ENCODE measurements around the gene JUP.
"Not testable (repeated sequence)": the region's sequence is repeated elsewhere in the genome, so short reads cannot be mapped to it uniquely, and the experiment has no call there.

The JUP gene

GRCh38 chr17:41786227-41787020 is at the start of gene JUP:
Gene JUP, minus strand, starts transcription at chr17:41786711. Its CDS starts 14,857 bp downstream, at chr17:41771854.
- H3K27me3 ChIP-seq: no peaks in the 10 kb centered on the region
- H3K36me3 ChIP-seq: peaks cover 0 to 7% (median 0%) of the 10 kb centered on the region in 11 experiments; a peak in 2 of 22 replicates
- H3K4me3 ChIP-seq: peak within 1 kb of the TSS; percentile 70 to 92 (median 82)
- peak within 1 kb of the TSS; percentile 84 to 94 (median 89) for H3K9ac ChIP-seq
- peaks cover 72 to 85% (median 81%) of the 10 kb centered on the region in 10 experiments for H3K4me1 ChIP-seq
- peaks cover 15 to 36% (median 27%) of the 10 kb centered on the region in 11 experiments for H4K20me1 ChIP-seq
- no peaks in the 10 kb centered on the region for H3K9me3 ChIP-seq (replicated peaks in 1 of 11)
- H3K4me2 ChIP-seq: peak within 1 kb of the TSS; percentile 86 to 99 (median 94)
- TF ChIP-seq Cebpa-rat (IDR thresholded peaks at IDR 0.05): no peak
- peak within 1 kb of the TSS; percentile 55 to 97 (median 91) for H3K27ac ChIP-seq

GRCh38 chr17:41835800-41836549 is 49.5 kb upstream of the JUP start, which contains the start of gene NT5C3B:
Gene NT5C3B, minus strand, starts transcription at chr17:41836232. Its CDS starts 39 bp downstream, at chr17:41836193.
- Histone ChIP-seq H3K36me3 (peaks cover 27 to 39% (median 32%) of the 10 kb centered on the region in 11 experiments), H3K4me3 (peak within 1 kb of the TSS; percentile 87 to 100 (median 94)), H3K4me2 (peak within 1 kb of the TSS; percentile 82 to 96 (median 90)), H3K4me1 (peaks cover 18 to 25% (median 19%) of the 10 kb centered on the region in 10 experiments), H3K27ac (peak within 1 kb of the TSS; percentile 78 to 88 (median 84)), H3K27me3 (no peaks in the 10 kb centered on the region), H3K9ac (peak within 1 kb of the TSS; percentile 87 to 92 (median 91)), H4K20me1 (peaks cover 0 to 10% (median 0%) of the 10 kb centered on the region in 11 experiments; a peak in 4 of 22 replicates), H3K9me3 (replicated peaks in 1 of 11) (no peaks in the 10 kb centered on the region)
- no peak for TF ChIP-seq Cebpa-rat (IDR thresholded peaks at IDR 0.05)

GRCh38 chr17:41835214-41835799 is 48.8 kb upstream of the JUP start:
- TF ChIP-seq Cebpa-rat (IDR thresholded peaks at IDR 0.05): no peak
- peaks cover 18 to 27% (median 19%) of the 10 kb centered on the region in 10 experiments for H3K4me1 ChIP-seq
- peak overlapping the region; percentile 87 to 92 (median 91) for H3K9ac ChIP-seq
- H3K4me3 ChIP-seq: peak overlapping the region; percentile 87 to 100 (median 94)
- no peaks in the 10 kb centered on the region for H3K9me3 ChIP-seq (replicated peaks in 1 of 11)
- H3K36me3 ChIP-seq: peaks cover 34 to 45% (median 39%) of the 10 kb centered on the region in 11 experiments
- peaks cover 0 to 10% (median 0%) of the 10 kb centered on the region in 11 experiments; a peak in 4 of 22 replicates for H4K20me1 ChIP-seq
- no peaks in the 10 kb centered on the region for H3K27me3 ChIP-seq
- peak overlapping the region; percentile 69 to 96 (median 90) for H3K4me2 ChIP-seq
- peak overlapping the region; percentile 78 to 88 (median 84) for H3K27ac ChIP-seq

- H3K4me3 ChIP-seq; H3K9me3 ChIP-seq (replicated peaks in 1 of 11); H3K9ac ChIP-seq; H3K27ac ChIP-seq; H3K27me3 ChIP-seq; H3K4me2 ChIP-seq: not testable (repeated sequence)
- Histone ChIP-seq H3K4me1 (peaks cover 7 to 18% (median 8%) of the 10 kb centered on the region in 10 experiments), H4K20me1 (peaks cover 0 to 10% (median 1%) of the 10 kb centered on the region in 11 experiments; a peak in 6 of 22 replicates), H3K36me3 (peaks cover 88 to 99% (median 91%) of the 10 kb centered on the region in 11 experiments)
These were observed 43.5 kb upstream of the JUP start for GRCh38 chr17:41829961-41830360.

GRCh38 chr17:41825175-41825845 is 38.8 kb upstream of the JUP start:
- H3K27ac ChIP-seq: no peak overlapping the region
- no peak for TF ChIP-seq Cebpa-rat (IDR thresholded peaks at IDR 0.05)

GRCh38 chr17:41824086-41824485 is 37.6 kb upstream of the JUP start:
- peaks cover 0 to 26% (median 0%) of the 10 kb centered on the region in 11 experiments; a peak in 7 of 22 replicates for H4K20me1 ChIP-seq
- no peak for TF ChIP-seq Cebpa-rat (IDR thresholded peaks at IDR 0.05)
- H3K36me3 ChIP-seq: peaks cover 48 to 55% (median 52%) of the 10 kb centered on the region in 11 experiments

More at GRCh38 chr17:41825175-41825845, 38.8 kb upstream of the JUP start:
- H3K4me2 ChIP-seq: no peak overlapping the region
- no peaks in the 10 kb centered on the region for H3K4me1 ChIP-seq
- no peaks in the 10 kb centered on the region for H3K9me3 ChIP-seq (replicated peaks in 1 of 11)
- no peaks in the 10 kb centered on the region for H3K27me3 ChIP-seq
- peaks cover 0 to 26% (median 0%) of the 10 kb centered on the region in 11 experiments; a peak in 7 of 22 replicates for H4K20me1 ChIP-seq
- H3K36me3 ChIP-seq: peaks cover 60 to 68% (median 64%) of the 10 kb centered on the region in 11 experiments
- H3K9ac ChIP-seq: no peak overlapping the region
- H3K4me3 ChIP-seq: no peak overlapping the region

GRCh38 chr17:41823580-41823979 is 37.1 kb upstream of the JUP start:
- Histone ChIP-seq H3K9me3 (replicated peaks in 1 of 11) (no peaks in the 10 kb centered on the region), H4K20me1 (peaks cover 0 to 26% (median 0%) of the 10 kb centered on the region in 11 experiments; a peak in 7 of 22 replicates), H3K4me2 (no peak overlapping the region), H3K9ac (no peak overlapping the region), H3K27me3 (no peaks in the 10 kb centered on the region), H3K4me3 (no peak overlapping the region), H3K4me1 (no peaks in the 10 kb centered on the region), H3K27ac (no peak overlapping the region), H3K36me3 (peaks cover 43 to 50% (median 47%) of the 10 kb centered on the region in 11 experiments)
- TF ChIP-seq Cebpa-rat (IDR thresholded peaks at IDR 0.05): no peak

More at GRCh38 chr17:41824086-41824485, 37.6 kb upstream of the JUP start:
- Histone ChIP-seq H3K4me1 (no peaks in the 10 kb centered on the region), H3K4me3 (no peak overlapping the region), H3K27ac (no peak overlapping the region), H3K27me3 (no peaks in the 10 kb centered on the region), H3K4me2 (no peak overlapping the region), H3K9ac (no peak overlapping the region), H3K9me3 (replicated peaks in 1 of 11) (no peaks in the 10 kb centered on the region)

GRCh38 chr17:41823141-41823524 is 36.6 kb upstream of the JUP start:
- H3K4me2 ChIP-seq: no peak overlapping the region
- no peak for TF ChIP-seq Cebpa-rat (IDR thresholded peaks at IDR 0.05)
- no peak overlapping the region for H3K9ac ChIP-seq
- H3K27me3 ChIP-seq: no peaks in the 10 kb centered on the region
- no peaks in the 10 kb centered on the region for H3K4me1 ChIP-seq
- H3K27ac ChIP-seq: no peak overlapping the region
- H3K4me3 ChIP-seq: no peak overlapping the region
- H4K20me1 ChIP-seq: peaks cover 0 to 26% (median 0%) of the 10 kb centered on the region in 11 experiments; a peak in 7 of 22 replicates
- peaks cover 39 to 46% (median 43%) of the 10 kb centered on the region in 11 experiments for H3K36me3 ChIP-seq
- no peaks in the 10 kb centered on the region for H3K9me3 ChIP-seq (replicated peaks in 1 of 11)
